H1 (cell line): ENCODE measurements around the gene CRY1. TPM values are rescaled to one million over a fixed set of nuclear protein-coding genes. Genes with fewer than 3 reads are reported as not detected.

ENCODE experiments used
- CTCF ChIA-PET: fragments of 300-600 bp; sonication (Branson Sonifier 250); formaldehyde crosslinking; loops from one replicate; lab custom pipeline; 2021; ENCODE audit not compliant: partially characterized antibody; lab: Charles Lee
- POLR2A ChIA-PET: fragments of 300-600 bp; sonication (Branson Sonifier 250); formaldehyde crosslinking; loops from one replicate; lab custom pipeline; 2021; ENCODE audit warnings: inconsistent platforms; ENCODE audit not compliant: partially characterized antibody; lab: Charles Lee
- DNase-seq, 2 experiments: peaks; one replicate each; pipeline versions ENCODE4 v3.0.0 to v3.0.0-alpha.2; 2010 to 2022; ENCODE audit warnings: low spot score in 2 of 2, low read depth in 1 of 2, mixed read lengths in 1 of 2
- FAIRE-seq: peaks from 2 replicates; lab custom pipeline; 2011; peaks lifted over from hg19 to GRCh38; lab: Jason Lieb, UNC
- H2AFZ ChIP-seq: 2 replicates; pipeline ENCODE4 v1.8.1; 2012; ENCODE audit warnings: low read length, inconsistent platforms
- H2AK5ac ChIP-seq: 2 replicates; pipeline ENCODE4 v1.6.1; 2013; ENCODE audit warnings: low read depth, low read length
- H2BK120ac ChIP-seq: replicated peaks from 2 replicates; pipeline ENCODE3; 2013; ENCODE audit warnings: low read depth, low read length, inconsistent platforms
- H2BK12ac ChIP-seq: 2 replicates; pipeline ENCODE4 v1.6.1; 2013; ENCODE audit warnings: low read depth, low read length
- H2BK15ac ChIP-seq: 2 replicates; pipeline ENCODE4 v1.6.1; 2013; ENCODE audit warnings: low read length
- H2BK20ac ChIP-seq: 2 replicates; pipeline ENCODE4 v1.6.1; 2013; ENCODE audit warnings: low read length
- H2BK5ac ChIP-seq: 2 replicates; pipeline ENCODE4 v1.6.1; 2013; ENCODE audit warnings: low read depth, low read length
- H3K14ac ChIP-seq: 2 replicates; pipeline ENCODE4 v1.6.1; 2013; ENCODE audit warnings: inconsistent platforms; ENCODE audit not compliant: insufficient read length
- H3K18ac ChIP-seq: 2 replicates; pipeline ENCODE4 v1.6.1; 2013; ENCODE audit warnings: low read length; ENCODE audit errors: extremely low read depth
- H3K23ac ChIP-seq: 2 replicates; pipeline ENCODE4 v1.6.1; 2013; ENCODE audit warnings: inconsistent platforms; ENCODE audit not compliant: insufficient read length
- H3K23me2 ChIP-seq: 2 replicates; pipeline ENCODE4 v1.6.1; 2013; ENCODE audit warnings: low read depth, low read length
- H3K27ac ChIP-seq: 2 replicates; pipeline ENCODE4 v1.6.1; 2011; ENCODE audit warnings: low read depth, low read length, inconsistent platforms
- H3K27me3 ChIP-seq, 4 experiments: replicated peaks in 1 of 4; 1 replicate in 1 of 4; 2 replicates in 3 of 4; pipeline versions ENCODE4 v1.6.1 to v1.8.1; 2011 to 2013; ENCODE audit warnings: low read length in 3 of 4, mild to moderate bottlenecking in 3 of 4, inconsistent platforms in 2 of 4, mixed read lengths in 2 of 4, moderate library complexity in 1 of 4; ENCODE audit not compliant: control insufficient read depth in 3 of 4, insufficient read depth in 3 of 4; ENCODE audit errors: extremely low read depth in 1 of 4
- H3K36me3 ChIP-seq, 4 experiments: 2 replicates each; pipeline versions ENCODE4 v1.6.1 to v1.8.1; 2011 to 2013; ENCODE audit warnings: mild to moderate bottlenecking in 4 of 4, low read length in 3 of 4, moderate library complexity in 2 of 4, control low read depth in 1 of 4, inconsistent platforms in 1 of 4; ENCODE audit not compliant: insufficient read depth in 4 of 4, control insufficient read depth in 2 of 4
- H3K4ac ChIP-seq: replicated peaks from 2 replicates; pipeline ENCODE3; 2013; ENCODE audit warnings: low read length, low read depth, mixed read lengths, inconsistent platforms; ENCODE audit not compliant: insufficient read length
- H3K4me1 ChIP-seq, 4 experiments: replicated peaks in 1 of 4; 1 replicate in 1 of 4; 2 replicates in 3 of 4; pipeline versions ENCODE4 v1.6.1 to v1.8.1; 2011 to 2013; ENCODE audit warnings: low read length in 3 of 4, inconsistent platforms in 2 of 4, mixed read lengths in 1 of 4; ENCODE audit not compliant: insufficient read depth in 4 of 4, control insufficient read depth in 3 of 4
- H3K4me2 ChIP-seq, 2 experiments: 2 replicates each; pipeline versions ENCODE4 v1.6.1 to v1.8.1; 2011 to 2013; ENCODE audit warnings: low read depth in 2 of 2, low read length in 2 of 2, control low read depth in 1 of 2, inconsistent platforms in 1 of 2, mild to moderate bottlenecking in 1 of 2; ENCODE audit not compliant: insufficient read depth in 1 of 2
- H3K4me3 ChIP-seq, 4 experiments: fragments of 200-600, 300-600 bp in 1 of 4; sonication (generic), shearing (Covaris generic), sonication (Bioruptor Twin) in 1 of 4; 2 replicates each; pipeline versions ENCODE4 v1.5.1 to v1.8.1; 2011 to 2016; ENCODE audit warnings: low read length in 4 of 4, low read depth in 3 of 4, control low read depth in 2 of 4, inconsistent platforms in 2 of 4, mild to moderate bottlenecking in 2 of 4, mixed read lengths in 1 of 4, moderate library complexity in 1 of 4; ENCODE audit not compliant: insufficient read depth in 2 of 4; ENCODE audit errors: extremely low read depth in 1 of 4
- H3K56ac ChIP-seq: replicated peaks from 2 replicates; pipeline ENCODE3; 2013; ENCODE audit warnings: low read depth, mild to moderate bottlenecking, mixed read lengths, low read length, inconsistent platforms; ENCODE audit not compliant: insufficient read length
- H3K79me1 ChIP-seq: 2 replicates; pipeline ENCODE4 v1.6.1; 2013; ENCODE audit warnings: low read depth, low read length, control low read depth
- H3K79me2 ChIP-seq, 2 experiments: 2 replicates each; pipeline versions ENCODE4 v1.6.1 to v1.8.1; 2012 to 2013; ENCODE audit warnings: low read length in 2 of 2, mild to moderate bottlenecking in 2 of 2, inconsistent platforms in 1 of 2; ENCODE audit not compliant: insufficient read depth in 2 of 2, control insufficient read depth in 1 of 2
- H3K9ac ChIP-seq, 4 experiments: replicated peaks in 1 of 4; 1 replicate in 1 of 4; 2 replicates in 3 of 4; pipeline versions ENCODE4 v1.6.1 to v1.8.1; 2011 to 2013; ENCODE audit warnings: low read depth in 3 of 4, low read length in 3 of 4, control low read depth in 2 of 4, mild to moderate bottlenecking in 2 of 4, moderate library complexity in 2 of 4, inconsistent platforms in 1 of 4; ENCODE audit errors: extremely low read depth in 1 of 4
- H3K9me3 ChIP-seq, 2 experiments: 2 replicates each; pipeline versions ENCODE4 v1.6.1 to v1.8.1; 2012 to 2013; ENCODE audit warnings: mild to moderate bottlenecking in 2 of 2, moderate library complexity in 2 of 2, control low read depth in 1 of 2, inconsistent platforms in 1 of 2, low read depth in 1 of 2, low read length in 1 of 2, mixed read lengths in 1 of 2; ENCODE audit not compliant: insufficient read depth in 2 of 2
- H4K20me1 ChIP-seq, 2 experiments: replicated peaks in 1 of 2; 2 replicates each; pipeline versions ENCODE3 to v1.8.1; 2011 to 2013; ENCODE audit warnings: inconsistent platforms in 2 of 2, low read length in 2 of 2, mild to moderate bottlenecking in 1 of 2; ENCODE audit not compliant: insufficient read depth in 2 of 2, control insufficient read depth in 1 of 2
- H4K5ac ChIP-seq: 2 replicates; pipeline ENCODE4 v1.6.1; 2013; ENCODE audit warnings: low read length, low read depth, mixed read lengths, inconsistent platforms; ENCODE audit not compliant: insufficient read length
- H4K8ac ChIP-seq: 2 replicates; pipeline ENCODE4 v1.8.0; 2013; ENCODE audit warnings: mild to moderate bottlenecking, moderate library complexity, low read length, inconsistent platforms; ENCODE audit not compliant: insufficient read depth; ENCODE audit errors: extremely low read depth
- H4K91ac ChIP-seq: replicated peaks from 2 replicates; pipeline ENCODE3; 2013; ENCODE audit warnings: low read length, mixed read lengths, inconsistent platforms; ENCODE audit not compliant: insufficient read length
- CHD2 ChIP-seq: IDR thresholded peaks from 2 replicates; pipeline ENCODE4 v1.6.1; 2012; ENCODE audit warnings: low read length, improper control_type of control experiment
- CTCF ChIP-seq, 3 experiments: IDR thresholded peaks; 1 replicate in 2 of 3; 2 replicates in 1 of 3; pipeline versions ENCODE4 v1.5.1 to v1.6.1; 2011; ENCODE audit warnings: low read length in 3 of 3, mild to moderate bottlenecking in 3 of 3, inconsistent platforms in 2 of 3, low read depth in 1 of 3, moderate library complexity in 1 of 3; ENCODE audit not compliant: insufficient read depth in 1 of 3; ENCODE audit errors: control extremely low read depth in 1 of 3
- EGR1 ChIP-seq: IDR thresholded peaks from 2 replicates; pipeline ENCODE4 v1.6.1; 2011; ENCODE audit warnings: low read depth, low read length, borderline replicate concordance
- TCF12 ChIP-seq: IDR thresholded peaks from 2 replicates; pipeline ENCODE4 v1.6.1; 2011; ENCODE audit warnings: low read depth, mild to moderate bottlenecking, low read length
- TEAD4 ChIP-seq: IDR thresholded peaks from 2 replicates; pipeline ENCODE4 v1.6.1; 2012; ENCODE audit warnings: low read depth, low read length, inconsistent platforms, mixed read lengths
- WGBS, 2 experiments: shearing (Covaris generic) in 1 of 2; methylation state at CpG; one replicate each; pipeline versions ENCODE4 v1.1.6 to v1.1.7; 2013 to 2015; ENCODE audit warnings: low lambda C conversion rate in 2 of 2, mixed read lengths in 2 of 2, inconsistent platforms in 1 of 2, low coverage in 1 of 2, missing lambda C conversion rate in 1 of 2; ENCODE audit not compliant: insufficient replicate concordance in 2 of 2, insufficient coverage in 1 of 2, insufficient read length in 1 of 2; ENCODE audit errors: extremely low coverage in 1 of 2, missing lambda C conversion rate in 1 of 2; 5-methylcytosine and 5-hydroxymethylcytosine counted together
- polyA plus RNA-seq, 7 experiments: library from polyadenylated mRNA; depleted of rRNA in 3 of 7; stranded (reverse) in 5 of 7; unstranded in 2 of 7; fragments of >200 nt in 5 of 7; fragments of 200-250 nt in 2 of 7; gene quantifications; 1 replicate in 5 of 7; 2 replicates in 1 of 7; 4 replicates in 1 of 7; pipeline versions ENCODE4 v1.2.1 to v1.2.3, GENCODE V29; 2011 to 2013; ENCODE audit warnings: missing spikeins in 2 of 7, mixed read lengths in 2 of 7
- total RNA-seq: library from RNA; stranded (reverse); fragmentation: NEBNext Ultra II Directional; extraction: Animal tissue kit (Norgen Biotek cat#: 25700); gene quantifications from 2 replicates; pipeline ENCODE4 v1.2.1, GENCODE V29; 2021

CRY1 gene
- total and polyA plus RNA-seq, 2 of the 8 experiments (the other 6 are each of a cell fraction or from before 2014, with no cell fraction given), result 13.6 to 25.1 TPM

DNA sequence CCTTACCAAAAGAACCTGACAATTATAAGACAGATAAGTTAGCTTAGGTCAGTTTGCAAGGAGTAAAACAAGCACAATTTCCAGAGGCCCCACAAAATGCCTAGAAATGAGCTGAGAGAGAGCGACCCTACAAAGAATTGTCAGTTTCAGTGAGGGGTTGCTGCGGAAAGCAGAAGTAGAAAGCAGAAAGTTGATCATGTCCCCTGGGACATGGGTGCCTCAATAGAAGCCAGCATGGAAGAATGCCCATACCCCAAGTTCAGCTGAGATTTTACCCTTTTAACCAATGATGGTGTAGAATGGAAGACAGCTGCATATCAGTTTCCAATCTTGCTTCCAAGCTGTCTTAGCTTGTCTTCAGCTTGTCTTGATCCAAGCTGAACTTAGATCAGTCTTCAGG lies 21.8 kb upstream of the CRY1 start:
- H4K20me1 ChIP-seq, result no peaks in the 10 kb centered on the region
- FAIRE-seq (no peak), DNase-seq (no peak)
- no peak overlapping the region for H3K4me3 ChIP-seq
- TF ChIP-seq TCF12 (no peak), CTCF (IDR thresholded peaks at IDR 0.05; ENCODE audit: control extremely low read depth in 1 of 3, insufficient read depth in 1 of 3, low read depth in 1 of 3, low read length in 3 of 3) (no peak), EGR1 (no peak), CHD2 (no peak), TEAD4 (no peak)
- no peak overlapping the region for H2BK15ac ChIP-seq
- 0 out of 2 replicates have a peak overlapping the region, but pooled peaks have one; percentile 27 for H2AFZ ChIP-seq
- H3K23me2 ChIP-seq, result no peaks in the 10 kb centered on the region
- no peaks in the 10 kb centered on the region for H3K9me3 ChIP-seq
- H3K36me3 ChIP-seq, result no peaks in the 10 kb centered on the region
- POLR2A ChIA-PET, result no interaction called here
- no peak overlapping the region for H3K18ac ChIP-seq
- no peaks in the 10 kb centered on the region for H3K4me1 ChIP-seq
- H3K79me2 ChIP-seq, result no peaks in the 10 kb centered on the region
- CTCF ChIA-PET, result interaction anchor here (0.9 to 9.2 kb wide), 9 partner anchors 9 to 492 kb away, joined by 3 to 77 read pairs (median 4); no protein-coding TSS in a partner anchor
- no peak overlapping the region for H3K27ac ChIP-seq
- H3K23ac ChIP-seq, result no peak overlapping the region
- no peak overlapping the region for H3K14ac ChIP-seq
- H3K9ac ChIP-seq, result no peak overlapping the region
- no peaks in the 10 kb centered on the region for H3K27me3 ChIP-seq
- H2BK5ac ChIP-seq, result no peak overlapping the region
- no peak overlapping the region for H3K4me2 ChIP-seq
- H2BK12ac ChIP-seq, result no peak overlapping the region
- no peak overlapping the region for H2BK120ac ChIP-seq
- no peak overlapping the region for H2BK20ac ChIP-seq
- no peak overlapping the region for H4K5ac ChIP-seq
- H2AK5ac ChIP-seq, result no peak overlapping the region
- H4K8ac ChIP-seq, result no peak overlapping the region
- H3K56ac ChIP-seq, result no peak overlapping the region
- H4K91ac ChIP-seq, result no peak overlapping the region
- no peaks in the 10 kb centered on the region for H3K79me1 ChIP-seq
- 98% methylated on average over 2 of the region's 2 CpGs; no CpG with 5 or more reads in 1 of the 2 experiments for WGBS, 2 experiments
- H3K4ac ChIP-seq, result no peak overlapping the region
